Stimulated activated CD4-positive, alpha-beta T cell treated with anti-CD3 and anti-CD28 coated beads, Interleukin-15, amount 100 ng/mL, for 1 hour (primary cell): ENCODE results near the gene FNDC3B.

ENCODE experiments used
- DNase-seq, 2 donors: peaks; one replicate each; pipeline ENCODE4 v3.0.0-alpha.2; 2020; ENCODE audit warnings: low read depth in 1 of 2, low spot score in 1 of 2

The FNDC3B gene

GRCh38 chr3:172051957-172052354 is 12.6 kb downstream of the FNDC3B start:
- DNase-seq: no peak

DNA sequence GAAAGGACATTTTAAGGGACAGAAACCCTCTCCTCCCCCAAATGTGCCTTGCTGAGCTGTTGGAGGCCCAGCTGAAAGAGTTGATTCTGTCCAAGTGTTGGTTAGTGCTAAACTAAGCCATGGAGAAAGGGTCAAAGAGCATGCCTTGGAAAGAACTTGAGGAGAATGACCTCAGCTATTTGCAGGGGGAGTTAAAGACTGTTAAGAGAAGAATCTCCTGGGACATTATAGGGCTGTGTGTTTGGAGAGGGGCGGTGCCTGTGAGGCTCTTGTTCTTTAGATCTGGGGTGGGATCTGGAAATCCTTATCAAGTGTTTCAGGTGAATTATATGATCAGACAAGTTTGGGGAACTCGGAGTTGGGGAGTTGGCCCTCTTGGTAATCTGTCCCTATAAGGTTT is 13.0 kb downstream of the FNDC3B start:
- no peak for DNase-seq

GRCh38 chr3:172054115-172054764 is 14.9 kb downstream of the FNDC3B start:
- no peak for DNase-seq

- no peak for DNase-seq
Measured at GRCh38 chr3:172056416-172056815, 17.0 kb downstream of the FNDC3B start.

GRCh38 chr3:172057059-172057458 is 17.7 kb downstream of the FNDC3B start:
- DNase-seq: no peak

- no peak for DNase-seq
Measured at GRCh38 chr3:172057624-172058327, 18.4 kb downstream of the FNDC3B start.

GRCh38 chr3:172059532-172059931 is 20.2 kb downstream of the FNDC3B start:
- no peak for DNase-seq

- no peak for DNase-seq
Measured at GRCh38 chr3:172060234-172060633, 20.9 kb downstream of the FNDC3B start.

GRCh38 chr3:172061724-172062184 is 22.4 kb downstream of the FNDC3B start:
- no peak for DNase-seq

- no peak for DNase-seq
Measured at GRCh38 chr3:172062761-172063160, 23.4 kb downstream of the FNDC3B start.

DNA sequence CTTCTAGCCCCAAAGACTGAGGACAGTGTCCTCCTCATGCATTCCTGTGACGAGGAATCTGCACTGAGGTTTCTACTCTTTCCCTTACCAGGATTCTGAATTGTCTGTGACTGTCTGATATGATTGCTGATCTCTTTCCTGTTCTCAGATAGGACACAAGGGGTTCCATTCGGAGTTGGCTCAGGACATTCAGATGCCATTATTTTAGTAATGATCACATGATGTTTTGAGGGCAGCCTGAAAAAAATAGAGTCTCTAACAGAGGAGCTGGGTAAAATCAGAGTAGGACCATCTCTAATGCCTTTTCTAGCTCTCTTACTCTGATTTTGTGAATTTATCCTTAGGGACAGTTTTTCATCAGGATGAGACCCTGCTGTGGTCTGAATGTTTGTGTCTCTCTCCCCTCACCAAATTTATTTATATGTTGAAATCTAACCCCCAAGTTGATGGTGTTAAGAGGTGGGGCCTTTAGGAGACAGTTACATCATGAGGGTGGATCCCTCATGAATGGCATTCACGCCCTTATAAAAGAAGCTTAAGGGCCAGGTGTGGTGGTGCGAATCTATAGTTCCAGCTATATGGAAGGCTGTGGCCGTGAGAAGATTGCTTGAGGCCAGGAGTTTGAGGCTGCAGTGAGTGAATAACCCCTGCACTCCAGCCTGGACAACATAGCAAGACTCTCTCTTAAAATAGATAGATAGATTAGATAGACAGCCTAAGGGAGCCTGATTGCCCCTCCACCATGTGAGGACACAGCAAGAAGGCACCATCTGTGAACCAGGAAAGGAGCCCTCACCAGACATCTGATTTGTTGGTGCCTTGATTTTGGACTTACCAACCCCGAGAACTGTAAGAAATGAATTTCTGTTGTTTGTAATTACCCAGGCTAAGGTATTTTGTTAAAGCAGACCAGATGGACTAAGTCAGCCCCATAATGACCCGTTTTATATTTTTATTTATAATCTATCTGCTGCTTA is 24.4 kb downstream of the FNDC3B start:
- DNase-seq: no peak

- DNase-seq: no peak
Measured at GRCh38 chr3:172065527-172065926, 26.1 kb downstream of the FNDC3B start.

DNA sequence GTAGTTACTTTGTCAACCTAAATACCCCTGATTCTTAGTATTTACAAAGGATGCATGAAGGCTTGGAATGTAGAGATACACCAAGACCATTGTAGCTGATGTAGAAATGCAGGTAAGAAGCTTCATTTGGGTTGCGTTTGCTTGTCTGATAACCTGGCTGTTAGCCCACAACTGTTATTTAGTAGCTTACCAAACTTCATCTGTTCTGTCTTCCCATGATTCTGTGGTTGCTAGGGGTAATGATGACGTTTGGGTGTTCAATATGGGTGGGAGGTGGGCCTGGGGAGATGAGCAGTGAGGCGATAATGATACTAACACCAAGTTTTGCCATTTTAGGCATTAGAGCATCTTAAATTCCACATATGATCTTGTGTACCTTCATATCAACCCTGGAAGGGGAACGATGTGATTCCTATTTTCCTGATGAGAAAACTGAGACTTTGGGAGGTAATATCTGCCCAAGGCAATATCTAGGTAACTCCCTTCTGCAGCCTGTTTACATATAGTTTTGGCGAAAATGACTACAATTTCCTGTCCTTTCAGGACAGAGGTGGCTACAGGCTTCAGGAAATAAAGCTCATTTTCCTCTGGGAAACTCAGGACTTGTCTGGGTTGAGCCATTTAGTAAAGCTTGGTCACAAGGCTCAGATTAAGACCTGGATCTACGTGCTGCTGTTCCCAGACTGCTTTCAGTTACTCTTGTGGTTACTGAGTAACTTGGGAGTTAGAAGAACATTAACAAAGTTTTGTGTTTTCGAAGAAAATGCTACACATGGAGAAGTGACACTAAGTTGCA is 26.8 kb downstream of the FNDC3B start:
- DNase-seq: no peak

DNA sequence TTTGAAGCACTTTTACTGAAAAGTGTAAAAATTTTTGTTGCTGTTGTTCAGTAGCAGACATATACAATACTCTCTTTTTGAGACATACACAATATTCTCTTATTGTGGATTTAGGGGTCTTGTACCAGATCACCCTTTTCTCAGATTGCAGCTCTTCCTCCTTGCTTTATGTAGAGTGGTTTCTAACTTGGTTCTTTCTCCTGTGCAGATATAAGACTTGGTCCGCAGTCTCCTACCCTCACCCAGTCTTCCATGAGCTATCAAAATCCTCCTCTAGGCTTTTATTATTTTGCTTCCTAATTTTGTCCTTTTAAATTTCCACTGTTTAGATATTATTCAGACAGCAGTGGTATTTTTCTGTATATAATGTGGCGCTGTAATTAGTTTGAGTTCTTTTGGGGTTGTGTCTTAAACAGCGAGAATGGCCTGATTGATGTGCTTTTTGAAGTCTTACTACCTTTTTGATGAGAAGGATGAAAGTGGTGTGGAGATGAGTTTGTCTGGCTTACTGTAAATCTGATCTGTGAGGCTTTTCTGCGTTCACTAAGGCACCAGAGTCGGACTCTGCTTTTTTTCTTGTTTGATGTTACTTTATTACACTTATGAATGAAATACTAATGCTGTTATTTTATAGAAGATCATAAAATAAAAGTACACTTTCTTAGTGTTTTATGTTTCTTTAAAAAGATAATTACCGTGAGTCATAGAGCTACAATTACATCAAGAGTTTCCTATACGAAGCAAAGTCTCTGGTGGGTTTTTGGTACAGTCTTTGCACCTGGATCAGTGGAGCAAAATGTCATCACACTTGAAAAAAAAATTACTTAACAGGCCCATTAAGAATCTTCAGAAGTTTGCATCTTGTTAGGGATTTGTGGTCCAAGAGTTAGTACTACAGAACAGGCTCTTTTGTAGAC is 27.8 kb downstream of the FNDC3B start:
- no peak for DNase-seq

GRCh38 chr3:172067837-172068440 is 28.6 kb downstream of the FNDC3B start:
- no peak for DNase-seq

DNA sequence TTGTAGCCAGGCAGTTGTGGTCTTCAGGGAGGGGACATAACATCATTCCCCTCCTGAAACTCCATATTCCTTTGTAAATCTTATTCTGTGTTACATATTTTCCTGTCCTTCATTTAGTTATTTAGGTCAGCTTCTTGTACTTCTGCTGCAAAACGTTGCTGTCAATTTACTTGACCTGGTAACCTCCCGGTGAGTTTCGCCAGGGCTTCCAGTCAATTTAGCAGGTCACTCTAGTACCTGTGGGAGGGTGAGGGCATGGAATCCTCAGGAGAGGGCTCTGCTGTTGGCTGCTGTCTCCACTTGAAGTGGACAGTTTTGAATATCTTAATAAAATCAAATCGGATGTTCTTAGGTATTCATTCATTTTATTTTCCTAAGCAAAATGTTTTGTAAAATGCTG is 29.6 kb downstream of the FNDC3B start:
- no peak for DNase-seq

GRCh38 chr3:172069478-172069877 is 30.1 kb downstream of the FNDC3B start:
- DNase-seq: no peak

DNA sequence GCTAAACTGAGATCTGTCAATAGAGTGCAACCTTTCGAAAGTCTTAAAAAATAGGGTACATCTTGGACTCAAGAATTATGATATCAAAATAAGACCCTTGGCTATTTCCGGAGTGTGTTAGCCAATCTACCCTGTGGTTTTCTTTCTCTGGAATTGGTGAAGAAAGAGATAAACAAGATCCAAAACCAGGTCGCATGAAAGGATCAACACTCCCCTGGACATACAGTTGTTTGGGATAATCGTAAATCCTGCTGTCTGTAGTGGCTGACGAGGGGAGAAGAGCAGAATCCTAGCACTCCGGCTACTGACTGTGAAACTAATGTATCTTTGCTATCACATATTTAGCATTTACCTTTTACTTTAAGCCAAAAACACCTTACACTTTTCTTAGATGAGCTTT is 30.9 kb downstream of the FNDC3B start:
- DNase-seq: no peak

GRCh38 chr3:172070802-172071201 is 31.4 kb downstream of the FNDC3B start:
- DNase-seq: no peak
